ENCODE measurements around the gene SMIM15. TPM values are rescaled to one million over a fixed set of nuclear protein-coding genes. Genes with fewer than 3 reads are reported as not detected.

The SMIM15 gene
- total and polyA plus RNA-seq, 2 experiments from 2014 or later: 55.0 to 65.8 TPM

GRCh38 chr5:61176631-61177030, 14.4 kb upstream of the SMIM15 start:
- H2AFZ ChIP-seq: no peak overlapping the region
- no peaks in the 10 kb centered on the region for H4K20me1 ChIP-seq (ENCODE audit: insufficient read depth, poor library complexity, severe bottlenecking)
- H3K9me3 ChIP-seq (ENCODE audit: low read depth): no peaks in the 10 kb centered on the region
- no peaks in the 10 kb centered on the region for H3K79me2 ChIP-seq
- TF ChIP-seq, protein P1, sequence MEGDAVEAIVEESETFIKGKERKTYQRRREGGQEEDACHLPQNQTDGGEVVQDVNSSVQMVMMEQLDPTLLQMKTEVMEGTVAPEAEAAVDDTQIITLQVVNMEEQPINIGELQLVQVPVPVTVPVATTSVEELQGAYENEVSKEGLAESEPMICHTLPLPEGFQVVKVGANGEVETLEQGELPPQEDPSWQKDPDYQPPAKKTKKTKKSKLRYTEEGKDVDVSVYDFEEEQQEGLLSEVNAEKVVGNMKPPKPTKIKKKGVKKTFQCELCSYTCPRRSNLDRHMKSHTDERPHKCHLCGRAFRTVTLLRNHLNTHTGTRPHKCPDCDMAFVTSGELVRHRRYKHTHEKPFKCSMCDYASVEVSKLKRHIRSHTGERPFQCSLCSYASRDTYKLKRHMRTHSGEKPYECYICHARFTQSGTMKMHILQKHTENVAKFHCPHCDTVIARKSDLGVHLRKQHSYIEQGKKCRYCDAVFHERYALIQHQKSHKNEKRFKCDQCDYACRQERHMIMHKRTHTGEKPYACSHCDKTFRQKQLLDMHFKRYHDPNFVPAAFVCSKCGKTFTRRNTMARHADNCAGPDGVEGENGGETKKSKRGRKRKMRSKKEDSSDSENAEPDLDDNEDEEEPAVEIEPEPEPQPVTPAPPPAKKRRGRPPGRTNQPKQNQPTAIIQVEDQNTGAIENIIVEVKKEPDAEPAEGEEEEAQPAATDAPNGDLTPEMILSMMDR (IDR thresholded peaks at IDR 0.05; ENCODE audit: poor library complexity): no peak
- TF ChIP-seq EZH2 (IDR thresholded peaks at IDR 0.05; ENCODE audit: borderline replicate concordance) (no peak), EZH2phosphoT487 (IDR thresholded peaks at IDR 0.05; ENCODE audit: low read depth, severe bottlenecking, unreplicated experiment) (no peak)
- DNase-seq (ENCODE audit: low spot score): no peak
- WGBS (ENCODE audit: low lambda C conversion rate, missing lambda C conversion rate): 97% methylated on average over 3 of the region's 3 CpGs
- H3K9me2 ChIP-seq (replicated peaks; ENCODE audit: insufficient read depth): no peaks in the 10 kb centered on the region
- no peak overlapping the region for H3K27ac ChIP-seq
- H3K4me3 ChIP-seq: no peak overlapping the region
- no peaks in the 10 kb centered on the region for H3K27me3 ChIP-seq
- no peaks in the 10 kb centered on the region for H3K4me1 ChIP-seq (ENCODE audit: insufficient read depth)
- no peak overlapping the region for H3K4me2 ChIP-seq
- H3K36me3 ChIP-seq (replicated peaks; ENCODE audit: insufficient read depth, low read depth): no peaks in the 10 kb centered on the region

- no peak for DNase-seq (ENCODE audit: low spot score)
- Histone ChIP-seq H3K9me2 (replicated peaks; ENCODE audit: insufficient read depth) (no peaks in the 10 kb centered on the region), H2AFZ (no peak overlapping the region), H3K27ac (no peak overlapping the region), H3K9me3 (ENCODE audit: low read depth) (no peaks in the 10 kb centered on the region), H3K79me2 (no peaks in the 10 kb centered on the region), H3K36me3 (replicated peaks; ENCODE audit: insufficient read depth, low read depth) (no peaks in the 10 kb centered on the region), H3K4me3 (no peak overlapping the region), H3K27me3 (no peaks in the 10 kb centered on the region), H3K4me2 (no peak overlapping the region), H4K20me1 (ENCODE audit: insufficient read depth, poor library complexity, severe bottlenecking) (no peaks in the 10 kb centered on the region), H3K4me1 (ENCODE audit: insufficient read depth) (no peaks in the 10 kb centered on the region)
- TF ChIP-seq, protein P1 (IDR thresholded peaks at IDR 0.05; ENCODE audit: poor library complexity): no peak
- TF ChIP-seq EZH2phosphoT487 (IDR thresholded peaks at IDR 0.05; ENCODE audit: low read depth, severe bottlenecking, unreplicated experiment) (no peak), EZH2 (IDR thresholded peaks at IDR 0.05; ENCODE audit: borderline replicate concordance) (no peak)
- 87% methylated on average over 1 of the region's 1 CpG for WGBS (ENCODE audit: low lambda C conversion rate, missing lambda C conversion rate)
Measured at GRCh38 chr5:61171479-61171878, 9.2 kb upstream of the SMIM15 start.

DNA sequence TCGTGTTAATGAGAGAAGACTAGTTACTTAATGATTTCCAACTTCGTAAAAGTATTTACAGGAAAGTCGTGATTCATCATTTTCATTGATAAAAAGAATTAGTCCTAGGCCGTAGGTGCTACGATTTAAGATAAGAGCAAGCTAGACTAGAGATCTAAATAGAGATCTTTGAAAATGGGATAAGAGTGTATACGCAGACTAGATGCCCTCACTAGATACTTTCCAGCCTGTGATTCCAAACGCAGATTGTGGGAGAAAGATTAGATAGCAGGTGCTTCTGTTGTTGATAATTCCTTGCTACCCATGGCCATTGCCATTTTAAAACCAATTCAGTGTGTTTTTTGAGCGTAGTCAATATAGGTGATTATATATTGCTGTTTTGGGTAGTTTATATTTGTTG, 6.7 kb upstream of the SMIM15 start:
- Histone ChIP-seq H3K4me3 (no peak overlapping the region), H3K9me2 (replicated peaks; ENCODE audit: insufficient read depth) (no peaks in the 10 kb centered on the region), H3K36me3 (replicated peaks; ENCODE audit: insufficient read depth, low read depth) (no peaks in the 10 kb centered on the region), H3K4me1 (ENCODE audit: insufficient read depth) (no peaks in the 10 kb centered on the region), H3K4me2 (no peak overlapping the region), H3K9me3 (ENCODE audit: low read depth) (no peaks in the 10 kb centered on the region), H4K20me1 (ENCODE audit: insufficient read depth, poor library complexity, severe bottlenecking) (no peaks in the 10 kb centered on the region), H3K27ac (no peak overlapping the region), H2AFZ (no peak overlapping the region), H3K79me2 (peaks cover 6% of the 10 kb centered on the region), H3K27me3 (no peaks in the 10 kb centered on the region)
- WGBS (ENCODE audit: low lambda C conversion rate, missing lambda C conversion rate): 60% methylated on average over 8 of the region's 8 CpGs
- no peak for DNase-seq (ENCODE audit: low spot score)
- TF ChIP-seq EZH2 (IDR thresholded peaks at IDR 0.05; ENCODE audit: borderline replicate concordance) (no peak), EZH2phosphoT487 (IDR thresholded peaks at IDR 0.05; ENCODE audit: low read depth, severe bottlenecking, unreplicated experiment) (no peak)
- TF ChIP-seq, protein P1 (IDR thresholded peaks at IDR 0.05; ENCODE audit: poor library complexity): no peak

DNA sequence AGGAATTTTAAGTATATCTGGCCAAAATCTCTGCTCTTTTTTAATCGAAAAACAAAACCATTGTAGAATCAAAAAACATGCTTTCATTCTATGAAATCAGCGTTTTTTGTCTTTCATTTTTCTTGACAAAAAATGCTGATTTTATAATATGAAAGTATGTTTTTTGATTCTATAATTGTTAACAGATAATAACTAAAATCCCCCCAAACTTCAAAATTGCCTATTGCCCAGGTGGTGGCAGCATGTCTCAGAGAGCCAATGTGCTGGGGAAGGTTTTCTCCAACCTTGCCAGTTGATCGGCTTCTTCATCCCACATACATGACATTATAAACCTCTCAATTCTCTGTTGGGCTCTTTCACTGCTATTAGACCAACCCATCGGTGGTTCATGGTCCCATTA, 5.1 kb upstream of the SMIM15 start:
- no peak overlapping the region for H3K4me3 ChIP-seq
- 67% methylated on average over 4 of the region's 4 CpGs for WGBS (ENCODE audit: low lambda C conversion rate, missing lambda C conversion rate)
- TF ChIP-seq, protein P1 (IDR thresholded peaks at IDR 0.05; ENCODE audit: poor library complexity): peak; percentile 50
- no peak for TF ChIP-seq EZH2 (IDR thresholded peaks at IDR 0.05; ENCODE audit: borderline replicate concordance)
- H3K9me3 ChIP-seq (ENCODE audit: low read depth): no peaks in the 10 kb centered on the region
- DNase-seq (ENCODE audit: low spot score): peak; percentile 44
- no peaks in the 10 kb centered on the region for H3K9me2 ChIP-seq (replicated peaks; ENCODE audit: insufficient read depth)
- H3K27me3 ChIP-seq: no peaks in the 10 kb centered on the region
- no peaks in the 10 kb centered on the region for H4K20me1 ChIP-seq (ENCODE audit: insufficient read depth, poor library complexity, severe bottlenecking)
- no peak overlapping the region for H3K27ac ChIP-seq
- no peak overlapping the region for H3K4me2 ChIP-seq
- H3K4me1 ChIP-seq (ENCODE audit: insufficient read depth): no peaks in the 10 kb centered on the region
- H3K79me2 ChIP-seq: peaks cover 18% of the 10 kb centered on the region
- H2AFZ ChIP-seq: no peak overlapping the region
- H3K36me3 ChIP-seq (replicated peaks; ENCODE audit: insufficient read depth, low read depth): no peaks in the 10 kb centered on the region

Measured in hepatocyte (in vitro differentiated cells).